Suprapubic skin (tissue), 4 donors: ENCODE results near the gene EARS2.

ENCODE experiments used
- EP300 ChIP-seq: sonication (generic); formaldehyde crosslinking; IDR thresholded peaks from one replicate; pipeline ENCODE4 v1.6.1; 2017; ENCODE audit warnings: antibody characterized with exemption
- POLR2A ChIP-seq, 2 donors: fragments of 450-650 bp; IDR thresholded peaks; one replicate each; pipeline ENCODE4 v1.6.1; 2017; ENCODE audit warnings: antibody characterized with exemption in 2 of 2, mild to moderate bottlenecking in 2 of 2, moderate library complexity in 2 of 2
- POLR2AphosphoS5 ChIP-seq, 3 donors: sonication (generic); formaldehyde crosslinking; IDR thresholded peaks; one replicate each; pipeline ENCODE4 v1.6.1; 2017; ENCODE audit warnings: antibody characterized with exemption in 3 of 3
- TF ChIP-seq, protein P1 (sequence below), 2 donors: fragments of 200-600 bp in 1 of 2; fragments of 450-650 bp in 1 of 2; sonication (generic) in 1 of 2; IDR thresholded peaks; one replicate each; pipeline ENCODE4 v1.5.1; 2016 to 2019; ENCODE audit warnings: antibody characterized with exemption in 2 of 2, mild to moderate bottlenecking in 1 of 2, moderate library complexity in 1 of 2

DNA sequence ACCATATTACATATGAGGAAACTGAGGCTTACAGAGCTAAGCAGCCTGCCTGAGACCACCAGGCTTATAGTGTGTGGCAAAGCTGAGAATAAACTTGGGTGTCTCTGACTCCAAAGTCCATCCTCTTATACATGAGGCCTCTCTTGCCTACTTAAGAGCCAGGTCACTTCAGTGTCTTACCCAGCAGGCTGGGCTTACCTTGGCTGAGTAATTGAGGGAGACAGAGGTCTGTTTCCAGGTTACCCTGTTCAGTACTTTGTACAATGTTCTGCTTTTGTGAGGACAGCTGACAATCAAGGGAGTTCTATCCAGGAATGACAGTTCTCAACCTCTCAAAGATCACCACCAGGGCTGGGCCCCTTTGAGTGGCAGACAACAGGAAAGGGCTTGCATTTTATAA, 24.6 kb upstream of the EARS2 start:
- TF ChIP-seq, protein P1, sequence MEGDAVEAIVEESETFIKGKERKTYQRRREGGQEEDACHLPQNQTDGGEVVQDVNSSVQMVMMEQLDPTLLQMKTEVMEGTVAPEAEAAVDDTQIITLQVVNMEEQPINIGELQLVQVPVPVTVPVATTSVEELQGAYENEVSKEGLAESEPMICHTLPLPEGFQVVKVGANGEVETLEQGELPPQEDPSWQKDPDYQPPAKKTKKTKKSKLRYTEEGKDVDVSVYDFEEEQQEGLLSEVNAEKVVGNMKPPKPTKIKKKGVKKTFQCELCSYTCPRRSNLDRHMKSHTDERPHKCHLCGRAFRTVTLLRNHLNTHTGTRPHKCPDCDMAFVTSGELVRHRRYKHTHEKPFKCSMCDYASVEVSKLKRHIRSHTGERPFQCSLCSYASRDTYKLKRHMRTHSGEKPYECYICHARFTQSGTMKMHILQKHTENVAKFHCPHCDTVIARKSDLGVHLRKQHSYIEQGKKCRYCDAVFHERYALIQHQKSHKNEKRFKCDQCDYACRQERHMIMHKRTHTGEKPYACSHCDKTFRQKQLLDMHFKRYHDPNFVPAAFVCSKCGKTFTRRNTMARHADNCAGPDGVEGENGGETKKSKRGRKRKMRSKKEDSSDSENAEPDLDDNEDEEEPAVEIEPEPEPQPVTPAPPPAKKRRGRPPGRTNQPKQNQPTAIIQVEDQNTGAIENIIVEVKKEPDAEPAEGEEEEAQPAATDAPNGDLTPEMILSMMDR (IDR thresholded peaks at IDR 0.05), result no peak
- no peak for TF ChIP-seq POLR2A (IDR thresholded peaks at IDR 0.05)
- no peak for TF ChIP-seq POLR2AphosphoS5 (IDR thresholded peaks at IDR 0.05)
- no peak for TF ChIP-seq EP300
